KBM-7 (cell line): ENCODE results near the gene CRACR2B.

Experiments used
- DNase-seq: peaks from one replicate; pipeline ENCODE4 v3.0.0-alpha.2; 2015
- in situ Hi-C: fragments of 300-500 bp; cut with MboI; formaldehyde crosslinking; loops from 2 replicates; pipeline ENCODE4 v1.14.3; 2020; ENCODE audit warnings: low sequenced_read_pairs, low pct_unique_long_range_greater_than_20kb, mixed read lengths

CRACR2B gene

DNA sequence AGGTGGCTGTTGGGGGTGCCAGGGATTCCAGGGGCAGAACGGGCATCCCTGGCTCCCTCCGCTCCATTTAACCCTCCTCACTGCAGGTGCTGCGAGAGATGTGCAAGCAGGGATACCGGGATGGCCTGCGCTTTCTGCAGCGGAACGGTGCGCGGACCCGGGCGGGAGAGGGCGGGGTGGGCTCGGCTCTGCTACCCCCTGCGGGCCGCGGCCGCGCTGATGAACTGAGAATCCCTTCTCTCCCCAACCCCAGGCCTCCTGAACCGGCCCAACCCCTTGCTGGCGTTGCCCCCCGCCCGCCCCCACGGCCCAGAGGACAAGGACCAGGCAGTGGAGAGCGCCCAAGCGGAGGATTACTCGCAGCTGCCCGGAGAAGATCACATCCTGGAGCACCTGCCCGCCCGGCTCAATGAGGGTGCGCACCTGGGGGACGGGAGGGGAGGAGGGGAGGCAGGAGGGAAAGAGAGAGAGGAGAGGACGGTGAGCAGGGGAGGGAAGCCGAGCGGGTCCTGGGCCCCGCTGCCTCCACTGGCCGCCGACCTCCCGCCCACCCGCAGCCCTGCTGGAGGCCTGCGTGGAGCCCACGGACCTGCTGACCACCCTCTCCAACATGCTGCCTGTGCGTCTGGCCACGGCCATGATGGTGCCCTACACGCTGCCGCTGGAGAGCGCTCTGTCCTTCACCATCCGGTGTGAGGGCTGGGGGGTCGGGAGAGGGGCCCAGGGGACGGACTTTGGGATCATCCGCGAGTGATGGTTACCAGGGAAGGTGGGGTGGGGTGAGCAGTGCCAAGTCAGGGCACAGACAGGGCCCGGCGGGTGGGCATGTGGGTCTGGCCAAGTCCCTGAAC lies 4.1 kb upstream of the CRACR2B start:
- no peak for DNase-seq
- in situ Hi-C loops = no loop called here

DNA sequence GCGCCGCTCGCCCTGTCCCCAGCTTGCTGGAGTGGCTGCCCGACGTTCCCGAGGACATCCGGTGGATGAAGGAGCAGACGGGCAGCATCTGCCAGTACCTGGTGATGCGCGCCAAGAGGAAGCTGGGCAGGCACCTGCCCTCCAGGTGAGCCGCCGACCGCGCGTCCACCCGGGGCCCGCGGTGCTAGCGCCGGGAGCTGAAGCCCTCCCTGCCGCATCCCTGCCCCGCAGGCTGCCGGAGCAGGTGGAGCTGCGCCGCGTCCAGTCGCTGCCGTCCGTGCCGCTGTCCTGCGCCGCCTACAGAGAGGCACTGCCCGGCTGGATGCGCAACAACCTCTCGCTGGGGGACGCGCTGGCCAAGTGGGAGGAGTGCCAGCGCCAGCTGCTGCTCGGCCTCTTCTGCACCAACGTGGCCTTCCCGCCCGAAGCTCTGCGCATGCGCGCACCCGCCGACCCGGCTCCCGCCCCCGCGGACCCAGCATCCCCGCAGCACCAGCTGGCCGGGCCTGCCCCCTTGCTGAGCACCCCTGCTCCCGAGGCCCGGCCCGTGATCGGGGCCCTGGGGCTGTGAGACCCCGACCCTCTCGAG lies 3.3 kb upstream of the CRACR2B start:
- in situ Hi-C loops = no loop called here
- no peak for DNase-seq

DNA sequence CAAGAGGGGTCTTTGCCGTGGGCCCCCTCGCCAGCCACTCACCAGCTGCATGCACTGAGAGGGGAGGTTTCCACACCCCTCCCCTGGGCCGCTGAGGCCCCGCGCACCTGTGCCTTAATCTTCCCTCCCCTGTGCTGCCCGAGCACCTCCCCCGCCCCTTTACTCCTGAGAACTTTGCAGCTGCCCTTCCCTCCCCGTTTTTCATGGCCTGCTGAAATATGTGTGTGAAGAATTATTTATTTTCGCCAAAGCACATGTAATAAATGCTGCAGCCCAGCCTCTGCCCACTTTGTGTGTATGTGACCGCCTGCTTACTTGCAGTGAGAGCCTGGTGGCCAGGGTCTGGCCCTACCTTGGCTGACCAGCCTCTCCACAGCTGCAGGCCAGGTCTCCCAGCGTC lies 2.8 kb upstream of the CRACR2B start:
- in situ Hi-C loops = no loop called here
- no peak for DNase-seq

DNA sequence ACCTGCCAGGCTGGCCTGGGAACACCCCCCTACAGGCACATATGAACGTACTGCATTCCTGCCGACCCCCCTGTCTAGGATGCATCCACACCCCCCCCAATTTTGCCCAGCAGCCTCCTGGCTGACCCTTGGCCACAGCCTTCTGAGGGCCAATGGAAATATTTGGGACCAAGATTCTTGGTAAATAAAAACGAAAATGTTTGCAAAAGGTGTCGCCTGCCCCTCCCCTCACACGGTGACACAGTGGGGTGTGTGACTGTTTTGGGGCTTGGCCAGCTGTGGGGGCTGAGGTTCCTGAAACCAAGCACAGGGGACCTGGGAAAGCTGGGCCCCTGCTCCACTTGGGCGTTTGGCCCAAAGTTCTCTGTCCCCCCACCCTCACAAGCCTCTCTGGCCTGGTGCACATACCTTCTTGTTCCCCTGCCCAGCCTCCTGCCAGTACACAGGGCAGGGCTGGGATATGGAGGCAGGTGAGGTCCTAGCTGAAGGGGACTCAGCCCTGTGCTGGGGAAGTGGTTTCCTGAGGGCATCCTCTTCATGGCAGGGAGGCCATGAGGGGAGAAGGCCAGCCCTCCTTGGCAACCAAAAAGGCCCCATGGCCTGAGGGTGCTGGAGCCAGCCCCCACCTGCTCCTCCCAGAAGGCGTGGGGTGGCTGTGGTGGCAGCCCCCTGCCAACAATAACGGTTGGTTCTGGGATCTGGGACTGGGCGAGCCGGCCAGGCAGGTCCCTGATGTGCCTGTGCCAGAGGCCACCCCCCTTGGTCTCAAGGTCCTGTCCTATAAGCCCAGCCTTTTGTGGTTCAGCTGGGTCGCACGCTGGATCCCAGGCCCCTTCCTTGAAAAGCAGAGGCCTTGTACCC lies 2.1 kb upstream of the CRACR2B start:
- in situ Hi-C loops = no loop called here
- DNase-seq = no peak

DNA sequence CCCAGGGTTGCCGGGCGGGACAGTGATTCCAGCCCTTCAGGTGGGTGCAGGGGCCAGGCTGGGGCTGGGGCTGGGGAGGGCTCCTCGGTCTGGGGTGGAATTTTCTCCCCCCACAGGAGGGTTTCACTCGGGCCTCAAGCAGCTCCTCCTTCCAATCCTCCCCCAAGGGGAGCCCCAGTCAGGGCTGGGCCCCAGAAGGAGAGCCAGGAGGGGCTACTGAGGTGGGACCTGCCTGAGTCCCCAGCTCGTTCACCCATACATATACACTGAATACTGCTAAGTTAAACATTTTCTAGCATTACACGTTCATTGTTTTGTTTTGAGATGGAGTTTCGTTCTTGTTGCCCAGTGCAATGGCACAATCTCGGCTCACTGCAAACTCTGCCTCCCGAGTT lies 1.5 kb upstream of the CRACR2B start:
- DNase-seq = no peak
- in situ Hi-C loops = no loop called here

DNA sequence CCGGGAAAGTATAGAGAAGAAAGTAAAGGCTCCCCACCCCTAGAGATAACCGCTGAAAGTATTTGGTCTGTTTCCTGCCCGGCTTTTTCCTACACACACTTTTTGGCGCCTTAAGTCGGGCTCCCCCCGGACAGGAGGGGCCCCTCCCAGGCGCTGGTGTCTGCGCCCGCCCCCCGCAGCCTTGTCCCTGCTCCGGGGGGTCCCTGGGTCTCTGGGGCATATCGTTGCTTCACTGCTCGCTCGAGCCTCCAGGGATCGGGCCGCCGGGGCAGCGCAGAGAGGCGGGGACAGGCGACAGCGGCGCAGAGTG lies 928 bp upstream of the CRACR2B start:
- no peak for DNase-seq
- in situ Hi-C loops = no loop called here

DNA sequence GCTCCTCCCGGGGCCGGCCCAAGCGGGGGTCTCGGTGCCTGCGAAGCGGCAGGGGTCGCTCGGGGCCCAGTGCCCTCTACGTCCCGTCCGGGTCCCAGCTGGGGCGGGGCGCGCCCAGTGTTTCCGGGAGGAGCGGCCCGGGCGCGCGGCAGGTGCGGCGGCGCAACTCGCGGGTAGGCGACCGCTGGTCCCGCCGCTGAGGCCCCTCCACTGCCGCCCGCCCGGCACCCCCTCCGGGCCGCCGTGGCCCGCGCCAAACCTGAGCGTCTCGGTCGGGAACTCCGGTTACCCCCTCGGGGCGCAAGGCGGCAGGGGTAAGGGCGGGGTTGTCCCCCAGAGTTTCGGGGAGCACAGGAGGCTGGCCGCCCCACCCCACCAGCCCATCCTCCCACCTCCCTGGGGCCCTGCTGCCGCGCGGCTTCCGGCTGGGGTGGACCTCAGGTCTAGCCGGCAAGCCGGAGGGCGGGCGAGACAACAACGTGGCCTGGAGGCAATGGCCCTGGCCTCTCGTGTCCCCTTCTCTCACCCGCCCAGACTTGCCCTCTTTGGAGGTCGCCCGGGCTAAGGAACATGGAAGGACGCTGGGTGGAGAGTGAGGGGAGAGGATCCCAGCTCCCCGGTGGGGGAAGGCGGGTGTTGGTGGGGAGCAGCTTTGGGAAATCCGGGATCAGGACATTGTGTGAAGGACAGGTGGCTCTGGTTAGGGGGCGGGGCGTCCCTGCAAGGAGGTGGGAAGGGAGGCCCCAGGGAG lies 398 bp upstream of the CRACR2B start:
- in situ Hi-C loops = no loop called here
- DNase-seq = no peak

DNA sequence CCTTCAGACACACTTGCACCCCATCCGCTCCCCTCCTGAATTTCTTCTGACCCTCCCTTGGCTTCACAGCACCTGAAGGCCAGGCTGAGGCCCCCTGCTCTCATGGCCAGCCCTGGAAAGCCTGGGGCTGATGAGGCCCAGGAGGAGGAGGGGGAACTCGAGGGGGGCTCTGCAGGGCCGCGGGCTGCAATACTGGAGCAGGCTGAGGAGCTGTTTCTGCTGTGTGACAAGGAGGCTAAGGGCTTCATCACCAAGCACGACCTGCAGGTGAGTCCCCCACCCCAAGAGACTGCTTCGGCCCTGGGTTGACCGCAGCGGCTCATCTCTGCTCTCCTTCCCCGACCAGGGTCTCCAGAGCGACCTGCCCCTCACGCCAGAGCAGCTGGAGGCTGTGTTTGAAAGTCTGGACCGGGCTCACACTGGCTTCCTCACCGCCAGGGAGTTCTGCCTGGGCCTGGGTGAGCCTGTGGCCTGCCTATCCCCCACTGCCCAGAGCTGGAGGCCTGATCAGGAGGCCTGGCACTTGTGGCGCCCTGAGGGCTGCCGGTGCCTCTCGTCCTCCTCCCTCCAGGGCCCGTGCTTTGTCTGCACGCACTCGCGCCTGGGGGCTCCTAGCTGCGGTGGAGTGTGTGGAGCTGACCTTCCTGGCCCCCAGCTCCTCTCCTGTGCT lies 922 bp downstream of the CRACR2B start:
- peak; percentile 62 for DNase-seq
- in situ Hi-C loops = no loop called here

DNA sequence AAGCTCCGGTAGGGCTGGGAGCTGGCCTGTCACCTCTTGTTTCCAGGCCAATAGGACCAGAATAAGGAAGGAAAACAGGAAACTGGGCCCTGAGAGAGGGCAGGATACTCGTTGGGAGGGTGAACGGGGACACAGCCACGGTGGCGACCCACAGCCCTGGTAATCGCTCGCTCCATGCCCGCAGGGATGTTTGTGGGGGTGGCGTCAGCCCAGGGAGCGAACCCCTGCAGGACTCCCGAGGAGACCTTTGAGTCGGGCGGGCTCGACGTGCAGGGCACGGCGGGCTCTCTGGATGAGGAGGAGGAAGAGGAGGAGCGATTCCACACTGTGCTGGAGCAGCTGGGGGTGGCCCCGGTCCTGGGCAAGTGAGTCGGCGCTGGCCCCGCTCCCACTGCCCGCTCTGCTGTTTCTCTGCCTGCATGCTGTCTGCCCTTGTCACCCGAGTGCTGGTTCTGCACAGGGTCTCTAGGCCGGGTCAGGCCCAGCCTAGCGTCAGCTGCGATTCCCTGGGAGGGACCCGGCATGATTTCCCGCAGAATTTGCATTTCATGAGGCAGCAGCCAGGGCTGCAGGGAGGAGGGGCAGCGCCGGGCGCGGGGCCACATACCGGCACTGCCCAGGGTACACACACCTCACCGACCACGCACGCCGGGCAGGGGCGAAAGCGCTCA lies 1.6 kb downstream of the CRACR2B start:
- no peak for DNase-seq
- in situ Hi-C loops = no loop called here

DNA sequence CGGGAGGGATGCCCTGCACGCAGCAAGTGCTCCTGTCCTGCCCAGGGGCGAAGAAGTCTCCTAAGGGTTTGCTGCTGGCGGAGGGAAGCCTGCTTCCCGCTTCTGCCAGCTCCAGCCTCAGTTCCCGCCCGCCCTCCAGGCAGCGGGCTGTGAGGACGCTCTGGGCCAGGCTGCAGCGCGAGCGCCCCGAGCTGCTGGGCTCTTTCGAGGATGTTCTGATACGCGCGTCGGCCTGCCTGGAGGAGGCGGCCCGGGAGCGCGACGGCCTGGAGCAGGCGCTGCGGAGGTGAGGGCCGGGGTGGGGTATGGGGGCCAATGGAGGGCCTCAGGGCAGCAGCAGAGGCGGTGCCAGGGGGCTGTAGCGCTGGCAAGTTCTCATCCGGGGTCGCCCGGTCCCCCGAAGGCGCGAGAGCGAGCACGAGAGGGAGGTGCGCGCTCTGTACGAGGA lies 2.2 kb downstream of the CRACR2B start:
- no peak for DNase-seq
- in situ Hi-C loops = no loop called here

DNA sequence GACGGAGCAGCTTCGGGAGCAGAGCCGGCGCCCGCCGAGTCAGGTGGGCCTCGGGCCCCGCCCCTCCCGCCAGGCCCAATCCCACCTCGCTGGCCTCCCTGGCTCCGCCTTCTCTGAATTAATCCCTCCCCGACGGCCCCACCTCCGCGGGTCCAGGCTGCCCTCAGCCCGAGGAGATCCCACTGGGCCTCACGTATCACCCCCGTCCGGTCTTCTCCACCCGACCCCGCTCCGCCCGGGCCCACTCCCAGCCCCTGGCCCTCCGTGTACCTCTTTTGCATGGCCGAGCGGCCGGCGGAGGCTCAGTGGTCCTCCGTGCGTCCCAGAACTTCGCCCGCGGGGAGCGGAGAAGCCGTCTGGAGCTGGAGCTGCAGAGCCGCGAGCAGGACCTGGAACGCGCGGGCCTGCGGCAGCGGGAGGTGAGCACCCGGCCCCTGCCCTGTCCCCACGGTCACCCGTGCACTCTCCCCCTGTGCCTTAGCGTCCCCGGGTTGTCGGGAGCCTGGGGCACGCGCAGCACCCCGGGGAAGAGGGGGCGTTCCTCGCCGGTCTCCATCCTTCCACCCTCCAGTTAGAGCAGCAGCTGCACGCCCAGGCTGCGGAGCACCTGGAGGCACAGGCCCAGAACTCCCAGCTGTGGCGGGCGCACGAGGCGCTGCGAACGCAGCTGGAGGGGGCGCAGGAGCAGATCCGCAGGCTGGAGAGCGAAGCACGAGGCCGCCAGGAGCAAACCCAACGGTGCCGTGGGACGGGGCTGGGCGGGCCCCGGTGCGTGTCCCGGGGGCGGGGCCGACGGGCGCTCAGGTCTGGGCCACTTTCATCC lies 2.8 kb downstream of the CRACR2B start:
- in situ Hi-C loops = no loop called here

DNA sequence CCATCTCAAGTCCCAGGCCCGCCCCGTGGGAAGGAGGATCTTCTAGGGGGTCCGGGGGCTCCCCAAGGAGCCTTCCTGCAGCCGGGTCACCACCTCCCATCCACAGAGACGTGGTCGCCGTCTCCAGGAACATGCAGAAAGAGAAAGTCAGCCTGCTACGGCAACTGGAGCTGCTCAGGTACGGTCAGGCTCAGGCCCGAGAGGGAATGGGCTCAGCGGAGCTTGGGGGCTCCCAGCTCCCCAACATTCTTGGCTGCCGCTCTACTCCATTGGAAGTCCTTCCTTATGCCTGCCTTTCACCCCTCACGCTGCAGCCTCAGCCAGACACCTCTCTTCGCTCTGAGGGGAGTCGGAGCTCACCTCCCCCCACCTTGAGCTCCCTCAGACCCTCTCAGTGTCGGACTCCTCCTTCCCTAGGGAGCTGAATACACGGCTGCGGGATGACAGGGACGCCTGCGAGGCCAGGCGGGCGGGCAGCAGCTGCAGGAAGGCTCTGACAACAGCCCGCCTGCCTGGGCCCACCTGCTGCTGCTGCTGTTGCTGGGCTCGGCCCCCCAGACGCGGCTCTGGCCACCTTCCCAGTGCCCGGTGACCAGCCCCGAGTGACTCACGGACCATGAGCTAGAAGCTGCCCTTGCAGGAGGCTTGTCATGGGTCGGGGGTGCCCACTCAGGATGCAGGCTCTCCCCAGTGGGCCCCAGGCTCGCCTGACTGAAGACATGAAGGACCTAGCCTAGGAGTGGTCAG lies 3.6 kb downstream of the CRACR2B start:
- no peak for DNase-seq
- in situ Hi-C loops = no loop called here

More for the DNA sequence above, 2.8 kb downstream of the CRACR2B start:
- DNase-seq = no peak

DNA sequence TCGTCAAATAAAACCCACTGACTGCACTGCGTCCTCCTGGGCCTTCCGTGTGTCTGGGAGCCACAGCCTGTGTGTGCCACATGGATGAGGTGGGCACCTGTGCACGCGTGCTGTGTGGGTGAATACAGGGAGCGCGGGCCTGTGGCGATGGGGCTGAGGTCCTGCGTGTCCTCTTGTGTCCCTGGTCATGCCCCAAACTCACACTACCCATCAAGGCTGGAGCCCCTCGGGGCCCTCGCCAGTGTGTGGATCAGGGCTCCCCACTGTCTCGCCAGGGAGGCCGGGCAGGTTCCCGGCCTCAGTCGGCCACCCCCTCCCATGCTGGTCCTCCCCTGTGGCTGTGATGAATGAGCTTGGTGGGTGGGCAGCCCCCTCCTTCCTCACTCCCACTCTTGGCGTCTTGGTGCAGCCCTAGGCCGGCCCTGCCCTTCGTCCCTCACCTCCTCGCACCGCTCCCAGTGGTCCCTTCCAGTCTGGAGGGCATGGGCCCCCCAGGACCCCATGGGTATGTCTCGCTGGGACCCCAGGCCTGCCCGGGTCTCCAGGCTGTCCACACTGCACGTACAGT lies 4.3 kb downstream of the CRACR2B start:
- in situ Hi-C loops = no loop called here

DNA sequence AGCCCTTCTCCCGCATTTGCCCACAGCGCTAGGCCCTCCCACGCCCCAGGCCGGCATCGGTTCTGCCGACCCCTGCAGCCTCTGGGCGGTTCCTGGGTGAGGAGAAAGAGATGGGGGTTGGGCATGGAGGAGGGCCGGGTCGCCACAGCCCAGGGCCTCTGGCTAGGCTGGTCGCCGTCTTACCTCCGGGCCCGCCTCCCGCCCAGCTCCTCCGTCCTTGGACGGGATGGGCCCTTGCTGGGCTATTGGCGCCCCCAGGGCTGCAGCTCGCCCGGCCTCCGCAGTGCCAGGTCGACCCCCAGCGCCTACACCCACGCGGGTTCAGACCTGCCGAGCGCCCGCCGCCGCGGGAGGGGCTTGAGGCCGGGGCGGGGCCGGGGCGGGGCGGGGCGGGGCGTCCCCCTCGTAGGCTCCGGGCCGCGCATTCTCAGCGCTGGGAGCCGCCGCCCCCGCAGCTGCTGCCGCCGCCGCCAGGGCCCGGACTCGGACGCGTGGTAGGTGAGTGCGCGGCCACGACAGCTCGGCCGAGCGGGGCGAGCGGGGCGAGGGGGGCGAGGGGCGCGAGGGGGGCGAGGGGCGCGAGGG lies 4.9 kb downstream of the CRACR2B start, which contains the start of gene CD151:
TSS of gene CD151 (plus strand) at position 424 of the 585 bp plus-strand sequence. CDS start 3,118 bp downstream, outside the sequence.
- DNase-seq = peak; percentile 59
- in situ Hi-C loops = no loop called here

More for the DNA sequence above, 4.3 kb downstream of the CRACR2B start:
- DNase-seq = no peak

DNA sequence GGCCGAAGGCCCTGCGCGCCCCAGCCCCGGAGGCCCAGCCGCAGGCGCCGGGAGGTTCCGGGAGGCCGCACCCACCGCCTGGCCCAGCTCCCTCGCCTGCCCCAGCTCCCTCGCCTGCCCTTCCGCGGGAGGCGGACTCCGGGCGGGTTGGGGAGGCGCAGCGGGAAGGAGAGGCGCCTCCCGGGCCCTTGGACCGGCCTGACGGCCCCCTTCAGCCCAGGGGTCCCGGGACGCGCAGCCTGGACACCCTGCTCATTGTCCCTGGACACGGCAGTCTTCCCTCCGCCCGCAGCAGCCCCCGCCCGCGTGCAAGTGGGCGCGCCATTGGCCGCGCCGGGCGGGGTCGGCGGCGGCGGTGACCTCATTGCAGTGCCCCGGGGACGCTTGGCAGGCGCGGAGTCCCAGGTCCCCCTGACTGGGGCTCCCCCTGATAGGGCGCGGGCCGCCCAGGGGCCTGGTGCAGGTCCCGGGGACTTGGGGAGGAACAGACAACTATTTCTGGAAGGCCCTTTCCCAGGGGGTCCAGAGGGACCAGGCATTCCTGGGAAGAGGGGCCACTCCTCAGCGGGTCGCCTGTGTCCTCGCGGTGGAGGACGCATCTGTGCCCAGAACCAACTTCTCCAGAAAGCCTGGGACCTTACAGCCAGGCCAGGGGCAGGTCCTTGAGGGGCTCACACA lies 5.5 kb downstream of the CRACR2B start:
- peak; percentile 56 for DNase-seq
- in situ Hi-C loops = no loop called here
